ENCODE measurements around the gene FRYL.

DNA sequence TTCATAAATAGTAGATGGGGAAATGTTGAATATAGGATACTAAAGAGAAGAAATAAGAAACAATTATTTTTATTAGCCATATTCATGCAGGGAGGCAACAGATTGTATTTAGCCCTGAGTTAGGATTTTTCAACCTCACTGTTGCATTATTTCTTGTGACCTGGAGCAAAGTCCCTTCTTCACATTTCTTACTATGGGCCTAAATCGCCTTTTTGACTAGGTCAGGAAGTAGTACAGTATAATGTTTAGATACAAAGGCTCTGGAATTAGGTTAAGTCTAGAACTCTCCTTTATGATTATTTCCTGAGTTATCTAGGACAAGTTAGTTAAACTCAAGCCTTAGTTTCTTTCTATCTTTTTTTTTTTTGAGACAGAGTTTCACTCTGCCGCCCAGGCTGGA, 88.0 kb downstream of the FRYL start:
- TF ChIP-seq, protein P1, sequence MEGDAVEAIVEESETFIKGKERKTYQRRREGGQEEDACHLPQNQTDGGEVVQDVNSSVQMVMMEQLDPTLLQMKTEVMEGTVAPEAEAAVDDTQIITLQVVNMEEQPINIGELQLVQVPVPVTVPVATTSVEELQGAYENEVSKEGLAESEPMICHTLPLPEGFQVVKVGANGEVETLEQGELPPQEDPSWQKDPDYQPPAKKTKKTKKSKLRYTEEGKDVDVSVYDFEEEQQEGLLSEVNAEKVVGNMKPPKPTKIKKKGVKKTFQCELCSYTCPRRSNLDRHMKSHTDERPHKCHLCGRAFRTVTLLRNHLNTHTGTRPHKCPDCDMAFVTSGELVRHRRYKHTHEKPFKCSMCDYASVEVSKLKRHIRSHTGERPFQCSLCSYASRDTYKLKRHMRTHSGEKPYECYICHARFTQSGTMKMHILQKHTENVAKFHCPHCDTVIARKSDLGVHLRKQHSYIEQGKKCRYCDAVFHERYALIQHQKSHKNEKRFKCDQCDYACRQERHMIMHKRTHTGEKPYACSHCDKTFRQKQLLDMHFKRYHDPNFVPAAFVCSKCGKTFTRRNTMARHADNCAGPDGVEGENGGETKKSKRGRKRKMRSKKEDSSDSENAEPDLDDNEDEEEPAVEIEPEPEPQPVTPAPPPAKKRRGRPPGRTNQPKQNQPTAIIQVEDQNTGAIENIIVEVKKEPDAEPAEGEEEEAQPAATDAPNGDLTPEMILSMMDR (conservative IDR thresholded peaks at IDR 0.05; ENCODE audit: low read length): no peak
- TF ChIP-seq EZH2phosphoT487 (IDR thresholded peaks at IDR 0.05; ENCODE audit: borderline replicate concordance): no peak

All from Loucy (cell line).